GM10266 (cell line): ENCODE data around the gene PRX.
A peak's percentile ranks its signal among the peaks of the same experiment; 100 is the strongest.

Experiments
- DNase-seq: peaks from one replicate; pipeline ENCODE4 v3.0.0; 2012; ENCODE audit errors: extremely low spot score
- TF ChIP-seq, protein P1 (sequence below): IDR thresholded peaks from 2 replicates; pipeline ENCODE4 v1.5.1; 2012; ENCODE audit warnings: mild to moderate bottlenecking, low read depth; ENCODE audit not compliant: control insufficient read depth, insufficient read depth; ENCODE audit errors: missing control alignments

The PRX gene

DNA sequence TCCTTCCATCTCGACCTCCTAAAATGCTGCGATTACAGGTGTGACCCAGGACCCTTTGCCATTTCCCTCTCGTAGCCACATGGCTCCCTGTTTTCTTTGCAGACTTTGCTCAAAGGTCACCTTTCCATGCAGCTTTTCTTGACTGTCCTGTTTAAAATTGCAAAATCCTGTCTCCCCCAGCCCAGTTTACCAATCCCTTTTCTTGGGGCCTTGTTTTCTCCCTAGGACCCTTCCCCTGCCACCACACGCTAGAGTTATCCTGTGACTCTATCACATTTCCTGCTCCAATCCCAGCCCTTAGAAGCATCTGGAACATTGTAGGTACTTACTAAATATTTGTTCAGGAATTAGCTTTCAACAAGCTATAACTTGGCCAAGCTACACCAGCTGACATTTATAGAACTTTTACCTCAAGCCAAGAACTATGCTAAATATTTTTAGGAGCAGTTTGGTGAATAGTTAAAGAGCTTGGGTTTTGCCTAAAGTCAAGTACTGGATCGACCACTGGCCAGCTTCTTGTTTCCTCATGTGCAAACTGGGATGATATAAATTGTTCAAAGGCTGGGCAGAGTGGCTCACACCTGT lies 40.1 kb upstream of the PRX start:
- no peak for DNase-seq
- TF ChIP-seq, protein P1, sequence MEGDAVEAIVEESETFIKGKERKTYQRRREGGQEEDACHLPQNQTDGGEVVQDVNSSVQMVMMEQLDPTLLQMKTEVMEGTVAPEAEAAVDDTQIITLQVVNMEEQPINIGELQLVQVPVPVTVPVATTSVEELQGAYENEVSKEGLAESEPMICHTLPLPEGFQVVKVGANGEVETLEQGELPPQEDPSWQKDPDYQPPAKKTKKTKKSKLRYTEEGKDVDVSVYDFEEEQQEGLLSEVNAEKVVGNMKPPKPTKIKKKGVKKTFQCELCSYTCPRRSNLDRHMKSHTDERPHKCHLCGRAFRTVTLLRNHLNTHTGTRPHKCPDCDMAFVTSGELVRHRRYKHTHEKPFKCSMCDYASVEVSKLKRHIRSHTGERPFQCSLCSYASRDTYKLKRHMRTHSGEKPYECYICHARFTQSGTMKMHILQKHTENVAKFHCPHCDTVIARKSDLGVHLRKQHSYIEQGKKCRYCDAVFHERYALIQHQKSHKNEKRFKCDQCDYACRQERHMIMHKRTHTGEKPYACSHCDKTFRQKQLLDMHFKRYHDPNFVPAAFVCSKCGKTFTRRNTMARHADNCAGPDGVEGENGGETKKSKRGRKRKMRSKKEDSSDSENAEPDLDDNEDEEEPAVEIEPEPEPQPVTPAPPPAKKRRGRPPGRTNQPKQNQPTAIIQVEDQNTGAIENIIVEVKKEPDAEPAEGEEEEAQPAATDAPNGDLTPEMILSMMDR = no peak

DNA sequence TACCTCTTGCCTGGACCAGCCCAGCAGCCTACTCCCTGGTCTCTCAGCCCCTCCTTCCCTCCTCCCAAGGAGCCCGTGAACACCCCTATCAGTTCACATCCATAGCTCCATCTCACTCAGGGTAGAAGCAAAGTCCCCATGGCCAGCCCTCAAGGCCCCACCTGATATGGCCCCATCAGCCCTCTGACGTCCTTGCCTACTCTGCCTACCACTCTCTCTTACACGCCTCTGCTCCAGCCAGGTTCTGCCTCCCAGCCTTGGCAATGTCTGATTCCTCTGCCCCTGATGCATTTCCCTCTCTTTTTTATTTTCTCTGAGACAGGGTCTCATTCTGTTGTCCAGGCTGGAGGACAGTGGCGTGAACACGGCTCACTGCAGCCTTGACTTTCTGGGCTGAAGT lies 38.8 kb upstream of the PRX start:
- TF ChIP-seq, protein P1 = no peak
- no peak for DNase-seq

DNA sequence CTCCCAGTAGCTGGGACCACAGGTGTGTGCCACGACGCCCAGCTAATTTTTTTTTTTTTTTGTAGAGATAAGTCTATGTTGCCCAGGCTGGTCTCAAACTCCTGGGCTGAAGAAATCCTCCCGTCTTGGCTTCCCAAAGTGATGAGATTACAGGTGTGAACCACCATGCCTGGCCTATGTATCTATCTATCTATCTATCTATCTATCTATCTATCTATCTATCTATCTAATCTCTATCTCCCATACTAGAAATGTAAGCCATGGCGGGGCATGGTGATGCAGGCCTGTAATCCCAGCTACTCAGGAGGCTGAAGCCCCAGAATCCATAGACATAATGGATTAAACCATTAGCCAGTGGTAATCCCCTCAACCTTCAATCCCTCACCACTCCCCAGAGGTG lies 37.5 kb upstream of the PRX start:
- no peak for DNase-seq
- TF ChIP-seq, protein P1 = no peak

DNA sequence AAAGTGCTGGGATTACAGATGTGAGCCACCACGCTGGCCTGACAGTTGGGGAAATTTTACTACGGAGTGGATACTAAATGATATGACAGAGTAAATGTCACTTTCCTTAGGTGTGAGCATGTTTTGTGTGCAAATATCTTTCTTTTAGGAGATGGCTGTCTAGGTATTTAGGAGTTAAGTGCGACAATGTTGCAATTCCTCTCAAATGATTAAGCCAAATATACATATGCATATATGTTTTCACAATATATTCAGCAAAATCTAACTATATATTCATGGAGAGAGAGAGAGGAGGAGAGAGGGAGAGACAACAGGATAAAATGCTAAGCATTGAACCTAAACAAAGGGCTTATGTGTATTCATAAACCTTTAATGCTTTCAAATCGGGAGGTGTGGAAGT lies 36.3 kb upstream of the PRX start:
- DNase-seq = no peak
- TF ChIP-seq, protein P1 = no peak

DNA sequence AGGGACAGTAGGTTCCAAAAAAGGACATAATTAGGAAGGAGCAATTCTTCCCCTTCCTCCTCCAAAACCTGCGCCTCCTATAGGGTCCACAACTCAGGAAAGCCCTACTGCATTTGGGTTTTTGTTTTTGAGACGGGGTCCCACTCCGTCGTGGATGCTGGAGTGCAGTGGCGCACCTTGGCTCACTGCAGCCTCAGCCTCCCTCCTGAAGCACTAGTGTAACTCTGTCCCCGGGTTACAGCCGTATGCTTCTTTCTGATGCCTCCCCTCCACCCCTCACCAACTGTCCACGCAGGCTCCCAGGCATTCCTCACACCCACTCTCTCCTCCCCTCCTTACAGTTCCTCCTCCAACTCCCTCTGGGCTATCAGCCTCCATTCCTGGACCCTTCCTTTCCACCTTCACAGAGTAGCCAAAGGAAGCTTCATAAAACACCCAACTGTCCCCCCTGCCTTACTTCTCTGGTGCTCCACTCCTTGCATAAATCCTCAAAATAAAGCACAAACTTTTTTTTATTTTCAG lies 33.1 kb upstream of the PRX start:
- DNase-seq = no peak
- TF ChIP-seq, protein P1 = no peak

DNA sequence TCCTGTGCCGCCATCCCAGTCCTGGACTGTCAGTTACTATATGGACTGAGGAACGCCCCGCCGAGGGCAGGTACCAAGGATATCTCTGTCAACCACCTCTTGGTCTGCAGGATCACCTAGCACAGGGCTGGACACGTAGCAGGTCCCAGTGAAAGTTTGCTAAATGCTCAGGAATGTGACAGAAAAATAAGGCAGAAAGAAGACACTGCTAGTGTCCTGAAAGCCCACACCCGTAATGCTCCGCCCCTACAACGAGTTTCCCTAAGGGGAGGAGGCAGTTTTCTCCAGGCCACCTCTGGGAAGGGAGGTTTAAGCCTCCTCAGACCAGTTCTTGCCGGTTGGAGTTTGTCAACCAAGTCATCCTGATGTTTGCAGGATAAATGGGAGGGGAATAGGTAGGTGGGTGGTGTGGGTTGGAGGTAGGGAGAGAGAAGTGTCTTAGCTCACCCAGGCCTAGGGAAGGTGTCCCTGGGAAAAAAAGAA lies 32.6 kb upstream of the PRX start:
- DNase-seq = no peak

DNA sequence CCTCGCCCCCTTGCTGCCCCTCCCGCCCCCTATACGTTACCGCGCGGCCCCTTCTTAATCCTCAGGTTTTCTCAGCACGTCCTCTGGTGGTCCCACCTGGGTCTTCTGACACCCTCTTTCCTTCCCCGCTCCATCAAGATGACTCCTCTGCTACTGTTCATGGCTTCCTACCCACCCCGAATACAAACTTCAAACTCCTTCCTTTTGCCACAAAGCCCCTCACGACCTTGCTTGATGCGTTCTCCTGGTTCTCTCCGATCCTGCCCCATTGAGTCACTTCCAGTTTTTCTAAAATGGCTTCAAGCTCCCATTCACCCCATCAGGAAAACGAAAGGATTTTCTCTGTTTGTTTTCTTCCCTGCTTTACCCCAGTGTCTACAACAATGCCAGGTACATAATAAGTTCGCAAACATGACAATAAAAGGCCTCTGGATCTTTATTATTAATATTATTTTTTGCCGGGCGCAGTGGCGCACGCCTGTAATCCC lies 31.7 kb upstream of the PRX start:
- no peak for DNase-seq
- TF ChIP-seq, protein P1 = peak; percentile 63

More for the DNA sequence above, 32.6 kb upstream of the PRX start:
- TF ChIP-seq, protein P1 = no peak
